Measurements from ENCODE around the gene AK8.

The AK8 gene

GRCh38 chr9:132739710-132740310 lies 138.3 kb downstream of the AK8 start:
- no peak for TF ChIP-seq CTCF (IDR thresholded peaks at IDR 0.05; ENCODE audit: extremely low read depth, insufficient read depth, missing control alignments)
- DNase-seq (ENCODE audit: low spot score): no peak
- in situ Hi-C loops (cut with MboI; ENCODE audit: low pct_unique_long_range_greater_than_20kb, low sequenced_read_pairs, unreplicated experiment): no loop called here

- in situ Hi-C loops (cut with MboI; ENCODE audit: low pct_unique_long_range_greater_than_20kb, low sequenced_read_pairs, unreplicated experiment): no loop called here
- TF ChIP-seq CTCF (IDR thresholded peaks at IDR 0.05; ENCODE audit: extremely low read depth, insufficient read depth, missing control alignments): no peak
- DNase-seq (ENCODE audit: low spot score): no peak
These were observed 144.7 kb downstream of the AK8 start for GRCh38 chr9:132733260-132733815.

GRCh38 chr9:132732326-132733259 lies 145.5 kb downstream of the AK8 start:
- TF ChIP-seq CTCF (IDR thresholded peaks at IDR 0.05; ENCODE audit: extremely low read depth, insufficient read depth, missing control alignments): no peak
- in situ Hi-C loops (cut with MboI; ENCODE audit: low pct_unique_long_range_greater_than_20kb, low sequenced_read_pairs, unreplicated experiment): no loop called here
- no peak for DNase-seq (ENCODE audit: low spot score)

GRCh38 chr9:132731230-132731629 lies 146.9 kb downstream of the AK8 start:
- TF ChIP-seq CTCF (IDR thresholded peaks at IDR 0.05; ENCODE audit: extremely low read depth, insufficient read depth, missing control alignments): no peak
- in situ Hi-C loops (cut with MboI; ENCODE audit: low pct_unique_long_range_greater_than_20kb, low sequenced_read_pairs, unreplicated experiment): no loop called here
- no peak for DNase-seq (ENCODE audit: low spot score)

GRCh38 chr9:132730054-132731033 lies 147.7 kb downstream of the AK8 start:
- in situ Hi-C loops (cut with MboI; ENCODE audit: low pct_unique_long_range_greater_than_20kb, low sequenced_read_pairs, unreplicated experiment): no loop called here
- DNase-seq (ENCODE audit: low spot score): no peak
- no peak for TF ChIP-seq CTCF (IDR thresholded peaks at IDR 0.05; ENCODE audit: extremely low read depth, insufficient read depth, missing control alignments)

All from GM13977 (cell line).